GM19035 (cell line): Measurements from ENCODE around the gene GNG12.

Experiments
- ATAC-seq: cut with Tn5 transposase; IDR thresholded peaks from one replicate; pipeline ENCODE4 v1.9.1; 2021; ENCODE audit not compliant: unreplicated experiment

The GNG12 gene

DNA sequence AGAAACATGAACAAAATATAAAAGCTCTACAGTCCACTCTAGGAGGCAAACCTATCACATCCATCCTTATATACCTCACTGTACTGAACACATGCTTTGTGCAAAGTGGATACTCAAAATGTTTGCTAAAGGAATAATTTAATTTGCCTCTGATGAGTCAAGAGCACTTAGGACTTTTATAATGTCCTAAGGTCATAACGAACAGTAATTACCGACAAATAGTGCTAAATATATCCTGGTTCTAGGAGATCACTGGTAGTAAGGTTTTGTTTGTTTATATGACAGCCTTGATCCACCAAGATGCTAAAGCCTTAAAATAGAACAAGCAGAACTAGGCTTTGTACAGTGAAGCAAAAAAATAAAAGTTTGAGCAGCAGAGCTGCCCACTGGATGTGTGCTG, 77.6 kb downstream of the GNG12 start:
- ATAC-seq: no peak

DNA sequence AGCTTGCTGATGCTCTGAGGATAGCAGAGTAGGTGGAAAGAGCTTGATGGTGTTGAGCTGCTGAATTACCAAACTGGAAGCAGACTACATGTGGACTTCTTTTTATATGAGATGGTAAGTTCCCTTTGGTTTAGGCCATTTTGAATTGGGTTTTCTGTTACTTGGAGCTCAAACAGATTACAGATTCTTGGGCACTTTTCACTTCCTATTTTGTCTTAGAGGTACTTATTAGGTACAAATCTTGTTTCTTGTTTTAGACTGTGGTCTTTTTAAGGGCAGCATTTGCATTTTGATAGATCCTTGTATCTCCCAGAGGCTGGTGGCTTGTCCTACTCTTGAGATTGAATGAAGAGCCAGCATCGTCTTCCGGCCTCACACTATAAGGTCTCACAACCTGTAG, 78.1 kb downstream of the GNG12 start:
- no peak for ATAC-seq

- ATAC-seq: no peak
Measured at GRCh38 chr1:67754526-67754920, 78.7 kb downstream of the GNG12 start.

DNA sequence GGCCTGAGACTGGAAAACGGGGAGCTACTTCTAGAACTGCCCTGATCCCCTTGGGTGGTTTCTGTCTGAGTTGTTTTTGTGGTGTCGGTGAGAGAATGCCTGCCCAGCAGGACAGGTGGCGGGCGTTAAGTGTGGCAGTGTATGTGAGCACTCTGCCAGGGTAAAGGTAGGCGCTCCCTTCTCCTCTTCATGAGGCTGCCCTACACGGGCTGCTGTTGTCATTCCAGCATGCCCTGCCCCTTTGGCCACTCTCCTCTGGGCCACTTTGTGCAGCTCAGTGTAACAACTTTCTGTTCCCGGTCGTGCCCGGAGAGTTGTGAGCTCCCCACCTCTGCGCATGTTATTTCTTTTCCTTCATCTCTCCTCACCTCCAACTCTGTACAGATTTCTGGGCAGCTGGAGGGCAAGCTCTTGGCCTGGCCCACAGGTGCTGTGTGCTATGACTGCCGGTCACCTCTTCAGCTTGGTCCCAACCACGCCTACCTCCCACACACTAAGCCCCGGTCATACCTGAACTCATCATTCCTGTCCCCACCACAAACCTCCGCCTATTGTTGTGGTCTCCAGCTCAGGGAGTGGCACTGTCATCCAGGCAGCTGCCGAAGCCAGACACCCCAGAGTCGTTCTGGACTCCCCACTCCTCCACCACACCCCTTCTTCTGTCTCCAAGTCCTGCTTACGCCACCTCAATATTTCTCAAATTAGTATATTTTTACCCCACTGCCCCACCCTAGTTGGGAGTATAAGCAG, 79.3 kb downstream of the GNG12 start:
- peak; percentile 39 for ATAC-seq

- ATAC-seq: no peak
Measured at GRCh38 chr1:67752306-67752705, 81.0 kb downstream of the GNG12 start.

GRCh38 chr1:67750691-67751054, 82.6 kb downstream of the GNG12 start:
- no peak for ATAC-seq

DNA sequence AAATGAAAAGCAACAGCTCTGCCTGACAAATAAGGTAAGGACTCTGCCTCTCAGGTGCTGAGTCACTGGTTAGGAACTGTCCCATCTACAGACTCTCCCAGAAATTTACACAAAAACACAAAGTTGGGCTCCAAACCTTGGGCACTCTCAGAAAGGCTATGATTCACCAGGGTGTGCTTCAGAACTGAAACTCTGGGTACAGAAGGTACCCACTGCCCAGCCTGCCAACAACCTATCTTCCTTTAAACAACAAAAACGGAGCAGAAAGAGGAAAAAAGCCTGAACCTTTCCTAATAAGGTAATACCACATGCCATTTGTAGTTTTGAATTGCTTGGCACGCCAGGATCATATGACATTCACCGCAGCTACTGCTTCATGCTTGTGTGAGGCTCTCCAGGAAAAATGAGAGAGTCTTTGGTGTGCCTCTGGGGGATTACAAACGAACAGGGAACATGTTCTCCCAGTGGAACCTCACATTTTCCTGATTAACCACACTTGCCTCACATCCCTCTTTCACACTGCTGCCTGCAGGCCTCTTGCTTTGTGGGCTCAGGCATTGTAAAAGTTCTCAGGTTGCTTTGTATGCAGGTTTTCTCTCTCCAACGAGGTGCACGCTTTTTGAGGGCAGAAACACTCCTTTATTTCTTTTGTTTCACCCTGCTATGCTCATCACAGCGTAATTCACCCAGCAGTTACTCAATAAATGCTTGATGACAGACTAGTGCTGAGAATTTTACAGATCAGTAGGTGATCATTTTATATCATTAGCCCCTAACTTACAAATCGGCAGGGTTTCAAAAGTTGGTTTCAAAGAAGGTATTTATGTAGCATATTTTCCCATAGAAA, 83.2 kb downstream of the GNG12 start:
- no peak for ATAC-seq

DNA sequence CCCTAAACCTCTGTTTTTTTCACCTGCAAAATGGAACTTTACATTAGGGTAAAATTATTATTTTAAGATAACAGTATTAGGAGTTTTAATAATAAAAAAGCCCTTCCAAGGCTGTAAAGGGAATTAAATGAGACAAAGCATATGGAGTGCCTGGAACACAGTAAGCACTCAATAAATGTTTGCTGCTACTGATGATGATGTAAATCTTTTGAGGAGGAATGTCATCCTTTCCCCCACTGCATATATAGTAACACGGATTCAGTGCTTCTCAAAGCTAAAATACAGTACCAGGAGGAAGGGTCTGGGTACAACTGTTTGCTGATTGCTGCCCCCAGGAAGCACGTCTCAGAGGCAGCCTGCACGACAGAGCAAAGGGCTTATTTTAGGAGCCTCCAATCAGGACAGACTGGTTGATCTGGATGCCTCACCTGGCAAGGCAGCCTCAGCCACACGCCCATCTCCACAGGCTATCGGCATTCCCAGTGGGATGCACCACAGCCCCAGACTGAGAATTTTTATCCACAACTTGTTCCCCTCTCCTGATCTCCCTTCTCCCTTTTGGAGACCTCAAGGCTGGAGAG, 83.9 kb downstream of the GNG12 start:
- ATAC-seq: no peak

DNA sequence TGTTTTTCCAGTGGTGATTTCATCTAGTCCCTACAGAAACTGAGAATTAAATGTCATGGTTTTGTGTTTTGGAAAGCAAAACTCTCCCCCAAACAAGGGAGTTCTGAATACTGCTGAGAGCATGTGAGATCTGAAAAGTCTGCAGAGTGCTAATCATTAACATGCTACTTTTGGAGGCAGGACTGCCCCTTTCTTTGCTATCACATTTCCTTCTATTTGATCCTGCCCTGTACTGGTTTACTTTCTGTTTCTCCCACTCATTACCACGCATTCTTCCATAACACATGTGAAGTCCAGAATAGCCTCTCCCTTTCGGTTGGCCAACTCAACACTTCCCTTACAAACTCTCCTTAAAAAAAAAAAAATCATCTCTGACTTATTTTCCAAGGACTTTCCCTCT, 84.6 kb downstream of the GNG12 start:
- peak; percentile 72 for ATAC-seq

GRCh38 chr1:67747671-67748546, 85.4 kb downstream of the GNG12 start:
- peak; percentile 12 for ATAC-seq

GRCh38 chr1:67745875-67746698, 87.2 kb downstream of the GNG12 start:
- no peak for ATAC-seq

DNA sequence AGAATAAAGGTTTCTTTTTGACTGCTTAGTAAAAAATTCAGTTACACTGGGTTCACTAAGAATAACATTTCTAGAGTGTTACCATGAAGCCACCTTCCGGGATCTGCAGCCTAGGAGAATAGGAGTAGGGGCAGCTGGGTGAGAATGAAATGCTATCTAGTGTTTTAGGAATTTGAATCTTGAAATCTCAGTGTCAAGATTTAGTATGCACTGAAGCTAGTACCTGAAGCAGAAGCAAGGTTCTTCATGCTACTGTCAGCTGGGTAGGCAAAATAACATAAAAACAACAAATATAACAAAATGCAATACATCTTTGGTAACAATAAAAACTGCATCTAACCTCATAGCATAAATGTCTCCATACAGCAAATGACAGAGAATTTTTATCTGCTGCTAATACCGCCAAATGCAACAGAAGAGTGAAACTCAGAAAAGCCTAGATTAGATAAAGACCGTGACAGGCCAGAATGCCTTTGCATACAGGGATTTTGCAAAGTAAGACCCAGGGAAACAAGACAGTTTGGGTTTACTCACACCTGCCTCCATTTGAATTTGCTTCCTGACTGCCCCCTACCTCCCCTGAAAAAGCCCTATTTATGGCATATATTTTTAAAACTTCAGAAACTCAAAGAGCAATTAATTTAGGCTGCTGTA, 90.1 kb downstream of the GNG12 start:
- ATAC-seq: no peak

- no peak for ATAC-seq
Measured at GRCh38 chr1:67741736-67742135, 91.5 kb downstream of the GNG12 start.

DNA sequence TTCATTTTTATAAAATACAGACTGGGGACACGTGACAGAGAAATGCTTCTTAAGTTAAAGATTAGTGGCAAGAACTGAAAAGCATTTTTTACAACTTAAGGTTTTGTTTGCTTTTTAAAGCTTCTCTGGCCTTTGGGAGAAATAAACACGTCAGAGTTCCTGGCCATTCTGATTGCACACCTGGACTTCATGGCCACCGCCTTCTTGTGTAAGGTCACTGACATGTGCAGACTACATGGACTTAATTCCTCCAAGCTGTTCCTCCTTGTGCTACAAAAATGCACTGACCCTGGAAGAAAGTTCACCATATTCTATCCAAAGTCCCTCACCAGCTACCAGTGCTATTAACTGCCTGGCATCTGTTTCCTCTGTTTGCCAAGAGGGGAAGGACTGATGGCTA, 92.1 kb downstream of the GNG12 start:
- no peak for ATAC-seq

- no peak for ATAC-seq
Measured at GRCh38 chr1:67740543-67740942, 92.7 kb downstream of the GNG12 start.

- no peak for ATAC-seq
Measured at GRCh38 chr1:67739361-67739760, 93.9 kb downstream of the GNG12 start.

- ATAC-seq: no peak
Measured at GRCh38 chr1:67738401-67738800, 94.9 kb downstream of the GNG12 start.

- no peak for ATAC-seq
Measured at GRCh38 chr1:67737875-67738274, 95.4 kb downstream of the GNG12 start.

DNA sequence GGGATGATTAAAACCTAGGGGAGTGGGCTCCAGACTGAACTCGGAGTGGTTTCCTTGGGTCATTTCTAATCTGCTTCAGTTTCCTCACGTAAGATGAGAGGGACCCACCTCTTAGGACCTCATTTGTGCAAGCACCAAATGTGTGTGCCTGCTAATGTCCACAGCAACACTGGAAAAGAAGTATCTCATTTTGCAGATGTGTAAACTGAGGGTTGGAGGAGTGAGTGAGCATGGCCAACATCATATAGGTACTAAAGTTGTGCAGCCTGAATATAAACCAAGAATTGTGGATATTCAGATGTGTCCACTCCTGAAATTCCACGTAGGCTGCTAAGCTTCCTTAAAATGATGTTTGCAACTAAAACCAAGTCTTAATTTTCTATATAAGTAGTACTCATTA, 96.5 kb downstream of the GNG12 start:
- no peak for ATAC-seq
